ENCODE results near the gene NOS3. TPM values are rescaled to one million over a fixed set of nuclear protein-coding genes. Genes with fewer than 3 reads are reported as not detected.

Gene NOS3
- total RNA-seq, 1 donor from 2014 or later = 0.86 TPM

- no peak overlapping the region for H3K27ac Mint-ChIP-seq (ENCODE audit: unreplicated experiment)
- peaks cover 5% of the 10 kb centered on the region for H3K4me1 Mint-ChIP-seq (ENCODE audit: low read depth, unreplicated experiment)
- peaks cover 9% of the 10 kb centered on the region for H3K27me3 Mint-ChIP-seq (ENCODE audit: unreplicated experiment)
- no peak overlapping the region for H3K4me3 Mint-ChIP-seq (ENCODE audit: unreplicated experiment)
- H3K9me3 Mint-ChIP-seq (ENCODE audit: unreplicated experiment) = peaks cover 5% of the 10 kb centered on the region
- no peak for DNase-seq
- no peak for TF ChIP-seq CTCF (IDR thresholded peaks at IDR 0.05; ENCODE audit: partially characterized antibody, unreplicated experiment)
- no peaks in the 10 kb centered on the region for H3K36me3 Mint-ChIP-seq (ENCODE audit: unreplicated experiment)
Observed at GRCh38 chr7:151033864-151034249, 43.0 kb downstream of the NOS3 start.

DNA sequence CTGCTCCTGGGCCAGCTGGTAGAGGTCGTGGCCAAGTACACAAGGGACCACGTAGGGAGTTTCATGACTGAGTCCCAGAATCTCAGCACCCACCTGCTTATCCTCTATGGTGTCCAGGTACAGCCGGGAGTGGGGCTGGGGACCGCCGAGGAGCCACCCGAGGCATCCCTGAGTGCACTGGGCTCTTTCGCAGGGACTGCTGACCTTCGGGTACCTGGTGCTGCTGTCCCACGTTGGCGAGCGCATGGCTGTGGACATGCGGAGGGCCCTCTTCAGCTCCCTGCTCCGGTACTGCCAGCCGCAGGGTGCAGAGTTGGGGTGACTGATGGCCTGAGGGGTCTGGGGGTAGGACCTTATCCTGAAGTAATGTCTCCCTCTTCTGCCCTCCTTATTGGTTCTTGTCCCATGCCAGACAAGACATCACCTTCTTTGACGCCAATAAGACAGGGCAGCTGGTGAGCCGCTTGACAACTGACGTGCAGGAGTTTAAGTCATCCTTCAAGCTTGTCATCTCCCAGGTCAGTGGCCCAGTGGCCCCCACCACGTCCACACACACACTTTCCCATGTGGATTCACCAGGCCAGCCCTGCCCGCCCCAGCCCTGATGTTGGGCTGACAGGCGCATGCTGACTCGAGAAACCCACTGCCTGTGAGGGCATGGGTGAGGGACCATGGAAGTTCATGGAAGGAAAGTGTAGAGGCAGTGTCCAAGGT lies 43.7 kb downstream of the NOS3 start:
- no peaks in the 10 kb centered on the region for H3K36me3 Mint-ChIP-seq (ENCODE audit: unreplicated experiment)
- no peak for TF ChIP-seq CTCF (IDR thresholded peaks at IDR 0.05; ENCODE audit: partially characterized antibody, unreplicated experiment)
- no peak overlapping the region for H3K4me3 Mint-ChIP-seq (ENCODE audit: unreplicated experiment)
- peaks cover 8% of the 10 kb centered on the region for H3K27me3 Mint-ChIP-seq (ENCODE audit: unreplicated experiment)
- H3K4me1 Mint-ChIP-seq (ENCODE audit: low read depth, unreplicated experiment) = peaks cover 7% of the 10 kb centered on the region
- no peak overlapping the region for H3K27ac Mint-ChIP-seq (ENCODE audit: unreplicated experiment)
- peaks cover 3% of the 10 kb centered on the region for H3K9me3 Mint-ChIP-seq (ENCODE audit: unreplicated experiment)
- no peak for DNase-seq

DNA sequence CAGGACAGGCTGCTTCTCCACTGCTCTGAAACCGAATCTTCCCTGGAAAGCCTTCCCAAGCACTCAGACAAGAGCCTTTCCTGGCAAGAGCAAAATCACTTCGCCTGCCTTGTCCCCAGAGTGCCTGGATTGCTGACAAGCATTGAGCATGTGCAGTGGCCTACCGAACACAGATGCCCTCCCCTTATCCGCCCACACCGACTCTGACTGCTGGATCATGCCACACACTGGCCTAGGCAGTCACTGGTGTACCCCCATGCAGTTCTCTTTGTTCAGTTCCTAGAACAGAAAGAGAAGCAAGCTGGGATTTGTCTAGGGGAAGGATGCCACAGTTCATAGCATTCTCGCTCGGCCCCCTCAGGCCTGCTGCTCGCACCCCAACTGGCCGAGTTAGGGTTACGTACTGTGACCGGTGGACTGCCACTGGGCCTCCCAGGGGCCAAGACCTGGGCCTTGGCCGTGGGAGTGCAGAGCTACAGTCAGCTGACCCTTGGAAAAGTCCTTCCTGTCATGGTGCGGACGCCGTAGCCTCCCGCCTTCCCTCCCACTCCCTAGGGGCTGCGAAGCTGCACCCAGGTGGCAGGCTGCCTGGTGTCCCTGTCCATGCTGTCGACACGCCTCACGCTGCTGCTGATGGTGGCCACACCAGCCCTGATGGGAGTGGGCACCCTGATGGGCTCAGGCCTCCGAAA lies 44.4 kb downstream of the NOS3 start:
- no peak for DNase-seq
- Mint-ChIP-seq H3K9me3 (ENCODE audit: unreplicated experiment) (peaks cover 3% of the 10 kb centered on the region), H3K4me1 (ENCODE audit: low read depth, unreplicated experiment) (peaks cover 14% of the 10 kb centered on the region), H3K4me3 (ENCODE audit: unreplicated experiment) (no peak overlapping the region), H3K27ac (ENCODE audit: unreplicated experiment) (no peak overlapping the region), H3K36me3 (ENCODE audit: unreplicated experiment) (no peaks in the 10 kb centered on the region), H3K27me3 (ENCODE audit: unreplicated experiment) (peaks cover 12% of the 10 kb centered on the region)
- no peak for TF ChIP-seq CTCF (IDR thresholded peaks at IDR 0.05; ENCODE audit: partially characterized antibody, unreplicated experiment)

GRCh38 chr7:151035902-151036301 lies 45.1 kb downstream of the NOS3 start:
- H3K36me3 Mint-ChIP-seq (ENCODE audit: unreplicated experiment) = no peaks in the 10 kb centered on the region
- H3K9me3 Mint-ChIP-seq (ENCODE audit: unreplicated experiment) = peaks cover 5% of the 10 kb centered on the region
- no peak overlapping the region for H3K4me3 Mint-ChIP-seq (ENCODE audit: unreplicated experiment)
- DNase-seq = no peak
- peaks cover 14% of the 10 kb centered on the region for H3K4me1 Mint-ChIP-seq (ENCODE audit: low read depth, unreplicated experiment)
- TF ChIP-seq CTCF (IDR thresholded peaks at IDR 0.05; ENCODE audit: partially characterized antibody, unreplicated experiment) = no peak
- no peak overlapping the region for H3K27ac Mint-ChIP-seq (ENCODE audit: unreplicated experiment)
- H3K27me3 Mint-ChIP-seq (ENCODE audit: unreplicated experiment) = peaks cover 12% of the 10 kb centered on the region

All from glutamatergic neuron (in vitro differentiated cells).